ENCODE results near the gene CMTM3.

Gene CMTM3

GRCh38 chr16:66634527-66635196 lies 30.2 kb downstream of the CMTM3 start:
- TF ChIP-seq CTCF (IDR thresholded peaks at IDR 0.05; ENCODE audit: low read depth, low read length), result no peak
- Histone ChIP-seq H3K4me3 (ENCODE audit: low read depth, low read length) (no peak overlapping the region), H3K9me3 (no peaks in the 10 kb centered on the region), H3K36me3 (no peaks in the 10 kb centered on the region; the same call in 1 of the 2 replicates), H3K27me3 (no peaks in the 10 kb centered on the region), H3K4me1 (no peaks in the 10 kb centered on the region)
- DNase-seq, result no peak

- Histone ChIP-seq H3K4me3 (ENCODE audit: low read depth, low read length) (no peak overlapping the region), H3K36me3 (no peaks in the 10 kb centered on the region; the same call in 1 of the 2 replicates), H3K27me3 (no peaks in the 10 kb centered on the region), H3K9me3 (no peaks in the 10 kb centered on the region), H3K4me1 (no peaks in the 10 kb centered on the region)
- TF ChIP-seq CTCF (IDR thresholded peaks at IDR 0.05; ENCODE audit: low read depth, low read length), result no peak
- no peak for DNase-seq
These were observed 30.9 kb downstream of the CMTM3 start for GRCh38 chr16:66635406-66635805.

GRCh38 chr16:66636199-66636598 lies 31.7 kb downstream of the CMTM3 start:
- H3K36me3 ChIP-seq, result no peaks in the 10 kb centered on the region; the same call in 1 of the 2 replicates
- no peak for TF ChIP-seq CTCF (IDR thresholded peaks at IDR 0.05; ENCODE audit: low read depth, low read length)
- H3K4me1 ChIP-seq, result no peaks in the 10 kb centered on the region

GRCh38 chr16:66637806-66638205 lies 33.3 kb downstream of the CMTM3 start:
- no peak overlapping the region for H3K4me3 ChIP-seq (ENCODE audit: low read depth, low read length)
- no peaks in the 10 kb centered on the region for H3K27me3 ChIP-seq
- no peaks in the 10 kb centered on the region; the same call in 1 of the 2 replicates for H3K36me3 ChIP-seq
- no peak for TF ChIP-seq CTCF (IDR thresholded peaks at IDR 0.05; ENCODE audit: low read depth, low read length)
- H3K4me1 ChIP-seq, result no peaks in the 10 kb centered on the region
- DNase-seq, result no peak
- H3K9me3 ChIP-seq, result no peaks in the 10 kb centered on the region

More at GRCh38 chr16:66636199-66636598, 31.7 kb downstream of the CMTM3 start:
- Histone ChIP-seq H3K9me3 (no peaks in the 10 kb centered on the region), H3K4me3 (ENCODE audit: low read depth, low read length) (no peak overlapping the region), H3K27me3 (no peaks in the 10 kb centered on the region)
- DNase-seq, result no peak

GRCh38 chr16:66639091-66639885 lies 34.8 kb downstream of the CMTM3 start:
- Histone ChIP-seq H3K27me3 (no peaks in the 10 kb centered on the region), H3K9me3 (no peaks in the 10 kb centered on the region), H3K36me3 (no peaks in the 10 kb centered on the region; the same call in 1 of the 2 replicates), H3K4me3 (ENCODE audit: low read depth, low read length) (no peak overlapping the region), H3K4me1 (no peaks in the 10 kb centered on the region)
- DNase-seq, result no peak
- no peak for TF ChIP-seq CTCF (IDR thresholded peaks at IDR 0.05; ENCODE audit: low read depth, low read length)
